Measurements from ENCODE around the gene CHST8.

CHST8 gene

DNA sequence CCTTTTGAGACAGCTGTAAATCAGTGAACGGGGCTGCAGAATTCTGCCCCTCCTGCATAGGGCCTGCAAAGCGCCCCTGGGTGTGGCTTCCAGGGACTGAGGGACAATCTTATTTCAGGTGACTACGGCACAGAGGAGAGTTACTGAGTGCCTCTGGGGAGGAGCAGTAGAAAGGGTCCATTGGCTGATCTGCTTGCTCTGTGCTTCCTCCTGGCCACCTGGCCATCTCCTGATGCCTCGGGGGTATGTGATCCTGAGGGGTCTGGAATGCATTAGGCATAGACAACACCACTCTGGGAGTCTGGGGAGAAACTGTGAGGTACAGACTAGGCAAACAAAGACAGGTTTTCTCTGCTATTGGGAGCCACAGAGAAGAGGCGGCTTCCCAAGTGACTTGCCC lies 177.7 kb downstream of the CHST8 start:
- DNase-seq = no peak

DNA sequence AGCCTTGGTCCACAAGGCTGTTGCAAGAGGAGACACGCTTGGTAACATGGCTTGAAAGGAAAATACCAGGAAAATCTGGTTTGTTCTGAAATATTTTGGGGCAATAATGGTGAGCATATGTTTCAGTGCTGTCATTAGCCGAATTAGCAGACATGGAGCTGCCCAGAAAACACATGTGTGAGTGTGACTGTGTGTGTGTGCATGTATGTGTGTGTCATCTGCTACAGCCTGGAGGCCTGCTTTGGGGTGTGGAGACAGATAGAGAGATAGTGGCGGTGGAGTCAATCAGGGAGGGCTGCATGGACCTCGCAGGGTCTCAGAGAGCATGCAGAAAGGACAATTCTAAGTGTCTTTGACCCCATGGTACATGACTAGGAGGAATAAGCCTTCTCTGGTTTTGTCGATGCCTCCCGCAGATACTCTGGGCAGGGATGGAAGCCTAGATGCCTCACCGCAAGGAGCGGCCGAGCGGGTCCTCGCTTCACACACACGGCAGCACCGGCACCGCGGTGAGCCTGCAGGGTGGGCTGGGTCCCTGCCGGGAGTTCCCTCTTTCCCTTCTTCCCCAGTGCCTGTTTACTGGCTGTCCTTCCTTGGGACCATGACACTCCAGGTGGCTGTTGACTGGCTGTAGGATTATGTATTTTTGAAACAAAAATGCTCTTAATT lies 178.4 kb downstream of the CHST8 start:
- DNase-seq = no peak

- no peak for DNase-seq
Observed at GRCh38 chr19:33801411-33801810, 179.7 kb downstream of the CHST8 start.

DNA sequence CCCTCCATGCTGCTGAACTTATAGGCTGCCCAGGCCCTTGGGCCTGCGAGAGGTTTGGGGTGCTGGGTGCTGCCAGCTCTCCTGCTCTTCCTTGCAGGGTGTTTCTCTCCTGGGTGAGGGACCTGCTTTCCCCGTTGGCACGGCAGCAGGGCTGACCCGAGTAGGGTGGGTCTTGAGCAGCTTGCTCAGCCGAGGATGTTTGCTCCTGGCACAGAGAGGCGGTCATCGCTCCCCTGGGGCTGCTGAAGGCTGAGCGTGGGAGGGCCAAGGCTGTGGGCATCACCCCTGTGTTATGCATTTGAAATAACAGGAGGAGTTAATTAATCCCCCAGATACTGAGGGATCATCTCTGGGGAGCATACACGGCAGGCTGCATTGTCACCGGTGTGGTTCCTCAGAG lies 180.2 kb downstream of the CHST8 start:
- no peak for DNase-seq

GRCh38 chr19:33802801-33803200 lies 181.0 kb downstream of the CHST8 start:
- DNase-seq = no peak

DNA sequence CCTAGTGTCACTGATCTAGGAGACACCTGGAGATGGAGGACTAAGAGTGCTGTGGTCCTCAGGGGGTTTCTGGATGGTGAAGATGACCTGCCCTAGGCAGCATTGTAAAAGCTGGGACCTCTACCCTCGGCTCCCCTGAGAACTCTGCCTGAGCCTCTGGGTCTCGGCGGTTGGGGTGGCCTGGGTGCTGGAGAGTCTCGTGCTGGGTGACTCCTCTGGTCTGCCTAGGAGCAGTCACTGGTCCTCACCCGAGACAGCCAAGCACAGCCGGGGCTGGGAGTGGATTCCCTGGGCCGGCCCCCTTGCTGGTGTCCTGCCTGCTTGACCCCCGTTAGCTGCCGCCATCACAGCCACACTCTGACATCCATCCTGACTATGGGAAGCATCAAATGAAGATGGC lies 181.6 kb downstream of the CHST8 start:
- DNase-seq = no peak

GRCh38 chr19:33804021-33804799 lies 182.5 kb downstream of the CHST8 start:
- DNase-seq = no peak

DNA sequence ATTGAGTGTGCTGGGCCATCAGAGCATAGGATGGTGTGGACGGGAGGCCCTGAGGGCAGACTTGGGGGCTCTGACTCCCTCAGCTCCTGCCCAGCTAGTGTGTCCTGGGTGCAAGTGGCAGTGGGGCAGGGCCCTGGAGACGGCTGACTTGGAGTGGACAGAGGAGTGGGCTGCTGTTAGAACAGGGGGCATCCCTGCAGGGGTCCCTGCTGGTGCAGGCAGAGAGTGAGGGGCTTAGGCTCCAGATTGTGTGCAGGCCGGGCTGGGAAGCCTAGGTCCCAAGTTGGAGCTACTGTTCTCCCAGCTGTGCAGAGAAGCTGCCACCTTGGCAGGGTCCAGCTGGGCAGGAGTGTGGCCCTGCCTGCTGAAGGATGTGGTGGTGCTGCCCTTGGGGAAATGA lies 183.6 kb downstream of the CHST8 start:
- no peak for DNase-seq

DNA sequence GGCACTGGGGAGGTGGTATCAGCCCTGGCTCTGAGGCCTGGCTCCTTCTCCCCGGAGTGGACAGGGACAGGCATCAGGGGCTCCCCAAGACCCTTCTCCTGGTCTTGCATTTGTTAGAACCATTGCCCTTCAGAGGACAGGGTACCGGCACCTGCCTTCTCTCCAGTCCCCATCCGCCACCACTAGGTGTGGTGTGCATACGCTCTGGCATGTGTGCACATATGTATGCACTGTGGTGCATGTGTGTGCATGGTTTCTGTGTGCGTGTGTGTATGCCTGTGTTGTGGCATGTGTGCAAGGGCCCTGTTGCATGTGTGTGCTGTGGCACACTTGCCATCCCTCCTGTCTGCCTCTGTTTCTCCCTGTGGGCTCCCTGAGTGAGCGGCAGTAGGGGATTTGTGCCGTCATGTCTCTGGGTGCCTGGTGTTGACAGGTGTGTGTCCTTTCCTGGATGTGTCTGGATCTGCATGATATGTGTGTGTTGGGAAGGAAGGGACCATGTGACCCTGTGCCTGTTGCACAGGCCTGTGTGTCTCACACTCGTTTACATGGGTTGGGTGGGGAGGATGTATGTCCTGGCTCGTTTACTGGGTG lies 184.2 kb downstream of the CHST8 start:
- DNase-seq = no peak

- no peak for DNase-seq
Observed at GRCh38 chr19:33806434-33806881, 184.7 kb downstream of the CHST8 start.

DNA sequence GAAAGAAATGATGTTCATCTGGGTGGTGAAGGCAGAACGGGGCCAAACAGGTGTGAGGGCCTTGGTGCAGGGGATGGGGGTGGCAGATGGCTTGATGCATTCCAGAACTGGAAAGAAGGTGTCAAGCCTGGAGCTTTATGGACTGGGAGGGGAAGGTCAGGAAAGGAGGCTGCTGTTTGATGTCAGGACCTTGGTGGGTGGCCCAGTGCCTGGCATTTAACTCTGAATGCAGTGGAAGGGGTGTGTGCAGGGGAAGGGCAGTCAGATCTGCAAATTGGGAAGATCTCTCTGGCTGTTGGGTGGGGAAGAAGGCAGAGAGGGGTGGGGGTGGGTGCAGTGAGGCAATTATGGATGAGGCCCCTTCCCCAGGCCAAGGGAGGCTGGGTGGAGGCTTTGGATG lies 186.6 kb downstream of the CHST8 start:
- no peak for DNase-seq

DNA sequence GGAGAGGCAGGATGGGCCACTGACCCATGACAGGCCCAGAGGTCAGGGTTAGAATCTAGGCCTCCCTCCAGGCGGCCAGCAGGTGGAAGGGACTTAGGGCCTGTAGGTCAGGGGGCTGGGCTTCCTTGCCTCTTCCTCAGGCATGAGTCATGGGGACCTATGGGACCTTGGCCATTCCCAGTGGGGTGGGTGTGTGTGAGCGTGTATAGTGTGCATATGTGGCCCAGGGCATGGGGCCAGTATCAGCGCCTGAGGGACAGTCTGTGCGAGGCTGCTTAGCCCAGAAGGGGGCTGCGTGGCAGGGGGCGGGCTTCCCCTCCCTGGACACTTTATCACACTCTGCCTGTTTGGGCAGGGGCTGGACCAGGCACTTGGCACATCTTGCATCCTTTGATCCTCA lies 188.2 kb downstream of the CHST8 start:
- DNase-seq = no peak

- DNase-seq = no peak
Observed at GRCh38 chr19:33810821-33811220, 189.1 kb downstream of the CHST8 start.

DNA sequence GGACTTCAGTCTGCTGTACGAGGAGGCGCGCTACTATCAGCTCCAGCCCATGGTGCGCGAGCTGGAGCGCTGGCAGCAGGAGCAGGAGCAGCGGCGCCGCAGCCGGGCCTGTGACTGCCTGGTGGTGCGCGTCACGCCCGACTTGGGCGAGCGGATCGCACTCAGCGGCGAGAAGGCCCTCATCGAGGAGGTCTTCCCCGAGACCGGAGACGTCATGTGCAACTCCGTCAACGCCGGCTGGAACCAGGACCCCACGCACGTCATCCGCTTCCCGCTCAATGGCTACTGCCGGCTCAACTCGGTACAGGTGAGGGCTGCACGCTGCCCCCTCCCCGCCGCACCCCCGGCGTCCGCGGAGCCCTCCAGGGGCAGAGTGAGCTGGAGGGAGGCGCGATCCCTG lies 189.5 kb downstream of the CHST8 start:
- no peak for DNase-seq

DNA sequence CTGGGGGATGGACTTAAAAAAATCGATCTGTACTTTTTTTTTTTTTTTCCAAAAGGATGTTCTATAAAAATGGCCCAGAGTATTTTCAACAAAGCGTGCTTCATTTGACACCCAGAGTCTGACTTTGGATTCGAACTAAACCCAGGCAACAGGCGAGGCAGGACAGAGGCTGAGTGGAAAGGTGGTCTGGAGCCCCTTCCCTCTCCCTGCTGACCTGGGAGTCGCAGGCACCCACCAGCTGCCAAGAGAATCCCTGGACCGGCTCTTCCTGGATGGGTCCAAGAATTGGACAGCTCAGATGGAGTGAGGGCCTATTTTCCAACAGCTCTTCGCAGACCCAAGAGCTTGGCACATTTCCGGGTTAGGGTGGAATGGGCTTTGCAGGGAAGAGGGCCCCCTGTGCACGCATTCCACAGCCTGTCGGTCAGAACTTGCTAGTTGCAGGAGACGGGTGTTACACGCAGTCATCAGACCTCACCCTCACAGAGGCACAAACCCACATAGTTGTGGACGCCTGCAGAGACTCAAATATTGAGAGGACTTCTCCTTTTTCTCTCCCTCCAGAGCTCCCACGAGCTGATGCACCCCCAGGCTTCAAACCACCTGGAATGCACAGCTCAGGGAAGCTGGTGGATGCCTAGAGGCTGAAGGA lies 190.1 kb downstream of the CHST8 start:
- DNase-seq = no peak

DNA sequence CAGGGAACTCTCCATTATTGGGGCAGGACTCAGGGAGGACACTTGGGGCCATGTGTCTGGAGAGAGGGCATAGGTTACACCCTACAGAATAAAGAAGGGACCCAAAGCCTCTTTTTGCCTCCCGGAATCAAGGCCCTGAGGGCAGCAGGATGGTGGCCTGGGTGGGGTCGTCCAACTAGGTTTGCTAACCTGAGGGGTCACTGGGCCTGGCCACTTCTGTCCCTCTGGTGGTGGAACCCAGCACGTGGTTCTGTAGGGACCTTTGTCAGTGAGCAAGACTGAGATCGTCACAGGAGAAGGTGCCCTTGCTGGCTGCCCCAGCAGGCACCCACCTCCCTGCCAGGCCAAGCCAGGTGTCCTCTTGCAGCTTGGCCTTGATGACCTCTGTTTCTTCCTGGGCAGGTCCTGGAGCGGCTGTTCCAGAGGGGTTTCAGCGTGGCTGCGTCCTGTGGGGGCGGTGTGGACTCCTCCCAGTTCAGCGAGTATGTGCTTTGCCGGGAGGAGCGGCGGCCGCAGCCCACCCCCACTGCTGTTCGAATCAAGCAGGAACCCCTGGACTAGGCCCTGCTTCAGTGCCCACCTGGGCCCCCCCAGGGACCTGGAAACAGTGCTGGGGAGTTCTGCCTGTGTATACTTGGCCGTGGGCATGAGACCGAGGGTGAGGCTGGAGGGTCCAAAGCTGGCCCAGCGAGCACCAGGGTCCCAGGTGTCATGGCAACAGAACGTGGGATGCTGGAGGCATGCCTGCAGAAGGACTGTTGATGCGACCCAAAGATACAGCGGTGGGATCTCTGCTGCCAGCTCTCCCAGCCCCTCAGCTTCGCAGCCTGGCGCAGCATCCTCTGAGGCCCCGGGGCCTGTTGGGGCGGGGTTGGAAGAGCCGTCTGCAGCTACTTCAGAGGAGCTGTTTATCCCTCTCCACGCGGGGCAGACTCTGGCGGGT lies 190.9 kb downstream of the CHST8 start:
- no peak for DNase-seq

DNA sequence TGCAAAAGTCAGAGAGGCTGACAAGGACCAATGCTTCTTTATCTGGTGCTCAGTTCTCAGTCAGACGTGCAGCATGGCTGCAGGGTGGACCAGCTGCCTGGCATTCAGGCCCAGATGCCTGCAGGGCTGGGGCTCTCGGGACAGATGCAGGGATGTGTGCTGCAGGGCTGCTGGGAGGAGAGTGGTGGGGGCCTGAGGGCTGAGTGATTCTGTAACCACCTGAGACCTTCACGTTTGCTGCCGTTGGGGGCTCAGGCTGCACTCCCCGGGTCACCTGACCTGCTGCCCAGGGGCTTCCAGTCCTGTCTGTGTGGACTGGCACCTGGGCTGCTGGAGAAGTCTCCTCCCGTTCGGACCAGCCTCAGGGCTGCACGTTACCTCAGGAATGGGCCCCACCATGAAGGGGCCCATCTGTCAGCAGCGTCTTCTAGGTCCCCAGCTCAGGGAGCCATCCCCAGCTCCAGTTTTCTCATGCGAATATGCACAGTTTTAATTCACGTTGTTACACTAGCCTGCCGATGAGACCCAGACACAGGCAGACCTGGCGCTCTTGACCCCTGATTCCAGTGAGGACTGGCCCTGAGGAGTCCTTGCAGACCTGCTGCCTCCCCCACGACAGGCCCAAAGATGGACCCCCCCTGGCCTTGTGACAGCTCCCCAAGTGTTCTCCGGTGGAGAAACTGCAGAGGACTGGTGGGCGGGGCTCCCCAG lies 191.8 kb downstream of the CHST8 start:
- DNase-seq = no peak

DNA sequence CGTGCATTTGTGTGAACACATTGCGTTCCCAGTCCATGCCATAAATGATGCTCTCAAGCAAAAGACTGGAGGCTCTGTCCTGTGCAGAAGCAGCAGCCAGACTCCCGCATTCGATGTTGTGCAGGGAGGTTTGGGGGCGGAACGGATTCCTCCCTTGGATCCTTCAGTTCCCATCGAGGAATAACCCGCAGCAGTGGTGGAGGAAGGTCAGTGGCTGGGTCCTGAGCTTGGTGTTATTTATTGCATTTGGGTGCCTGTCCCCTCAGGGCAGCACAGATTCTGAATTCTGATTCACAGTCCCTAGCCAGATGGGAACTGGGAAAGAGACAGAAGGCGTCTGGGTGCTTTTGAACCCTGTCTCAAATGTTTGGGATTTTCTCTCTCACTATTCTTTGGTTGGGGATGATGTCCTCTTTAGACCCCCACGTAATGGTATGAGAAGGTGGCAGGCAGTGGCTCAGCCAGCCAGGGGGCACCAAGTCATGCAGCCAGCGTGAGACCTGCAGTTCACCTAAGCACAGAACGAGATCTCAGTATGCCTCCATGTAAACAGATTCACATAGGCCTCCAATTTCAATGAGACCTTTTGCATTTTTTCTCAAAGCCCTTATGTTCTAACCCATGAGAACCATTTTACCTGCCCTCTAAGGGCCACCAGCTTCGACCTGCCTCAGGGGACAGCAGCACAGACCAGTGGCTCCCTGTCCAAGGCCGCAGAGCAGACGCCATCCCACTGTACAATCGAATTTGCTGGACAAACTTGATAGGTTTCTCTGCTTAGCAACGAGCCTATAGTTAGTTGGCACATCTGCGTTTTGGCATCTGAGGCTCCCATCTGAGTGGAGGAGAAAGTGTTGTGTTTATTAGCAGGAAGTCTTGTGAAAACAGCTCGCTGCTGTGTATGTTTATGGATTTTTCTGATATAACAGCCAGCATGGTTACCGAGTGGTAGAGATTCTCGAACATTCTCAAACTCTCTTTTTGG lies 192.7 kb downstream of the CHST8 start:
- no peak for DNase-seq

GRCh38 chr19:33815380-33816340 lies 193.9 kb downstream of the CHST8 start:
- no peak for DNase-seq

Data from CD4-positive, alpha-beta T cell treated with Interferon gamma for 1 hour (primary cell).